NB4 (cell line): ENCODE data around the gene ZFP92.

Source experiments
- POLR2A ChIP-seq: IDR thresholded peaks from 2 replicates; pipeline ENCODE4 v1.6.1; 2011; ENCODE audit warnings: mild to moderate bottlenecking; ENCODE audit not compliant: insufficient read length; ENCODE audit errors: extremely low read depth
- TF ChIP-seq, protein P1 (sequence below): IDR thresholded peaks from one replicate; pipeline ENCODE4 v1.5.1; 2012; ENCODE audit warnings: low read depth, low read length

DNA sequence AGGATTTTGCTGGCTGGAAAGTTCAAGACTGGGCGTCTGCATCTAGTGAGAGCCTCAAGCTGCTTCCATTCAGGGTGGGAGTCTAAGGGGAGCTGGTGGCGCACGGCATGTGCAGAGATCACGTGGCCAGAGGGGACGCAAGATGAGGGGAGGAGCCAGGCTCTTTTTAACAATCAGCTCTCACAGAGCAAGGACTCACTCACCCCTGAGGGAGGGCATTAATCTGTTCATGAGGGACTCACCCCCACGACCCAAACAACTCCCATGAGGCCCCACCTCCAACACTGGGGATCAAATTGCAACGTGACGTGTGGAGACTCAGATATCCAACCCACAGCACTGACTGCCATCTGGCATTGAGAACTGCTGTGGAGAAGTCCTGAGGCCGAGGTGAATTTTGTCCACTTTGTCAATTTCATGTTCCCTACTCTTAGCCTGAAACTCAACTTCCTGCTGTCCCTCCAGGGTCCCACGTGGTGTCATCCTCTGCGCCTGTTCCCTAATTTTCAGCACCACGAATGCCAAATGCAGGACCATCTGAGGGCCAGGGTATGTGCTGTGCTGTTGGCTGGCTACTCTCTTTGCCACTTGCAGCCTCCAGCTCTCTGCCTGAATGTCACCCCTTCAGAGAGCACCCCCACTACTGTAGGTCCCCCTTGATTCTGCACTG is 5.6 kb downstream of the ZFP92 start:
- TF ChIP-seq POLR2A, result no peak
- TF ChIP-seq, protein P1, sequence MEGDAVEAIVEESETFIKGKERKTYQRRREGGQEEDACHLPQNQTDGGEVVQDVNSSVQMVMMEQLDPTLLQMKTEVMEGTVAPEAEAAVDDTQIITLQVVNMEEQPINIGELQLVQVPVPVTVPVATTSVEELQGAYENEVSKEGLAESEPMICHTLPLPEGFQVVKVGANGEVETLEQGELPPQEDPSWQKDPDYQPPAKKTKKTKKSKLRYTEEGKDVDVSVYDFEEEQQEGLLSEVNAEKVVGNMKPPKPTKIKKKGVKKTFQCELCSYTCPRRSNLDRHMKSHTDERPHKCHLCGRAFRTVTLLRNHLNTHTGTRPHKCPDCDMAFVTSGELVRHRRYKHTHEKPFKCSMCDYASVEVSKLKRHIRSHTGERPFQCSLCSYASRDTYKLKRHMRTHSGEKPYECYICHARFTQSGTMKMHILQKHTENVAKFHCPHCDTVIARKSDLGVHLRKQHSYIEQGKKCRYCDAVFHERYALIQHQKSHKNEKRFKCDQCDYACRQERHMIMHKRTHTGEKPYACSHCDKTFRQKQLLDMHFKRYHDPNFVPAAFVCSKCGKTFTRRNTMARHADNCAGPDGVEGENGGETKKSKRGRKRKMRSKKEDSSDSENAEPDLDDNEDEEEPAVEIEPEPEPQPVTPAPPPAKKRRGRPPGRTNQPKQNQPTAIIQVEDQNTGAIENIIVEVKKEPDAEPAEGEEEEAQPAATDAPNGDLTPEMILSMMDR, result no peak
